MCF 10A (cell line): Measurements from ENCODE around the gene PPP1R26. TPM values are rescaled to one million over a fixed set of nuclear protein-coding genes. Genes with fewer than 3 reads are reported as not detected.

Experiments used
- BruUV-seq: library from RNA; stranded (reverse); fragments of 400-500 nt; replicated peaks from 2 replicates; lab custom pipeline; 2021; lab: Mats Ljungman, UMichigan
- CTCF ChIA-PET: fragments of 300-600 bp; sonication (Branson Sonifier 250); formaldehyde crosslinking; extraction: SDS; loops from one replicate; lab custom pipeline; 2021; ENCODE audit warnings: antibody characterized with exemption, inconsistent platforms; lab: Yijun Ruan, JAX
- POLR2A ChIA-PET: fragments of 300-600, 350-650 bp; sonication (Branson Sonifier 250); formaldehyde crosslinking; extraction: SDS; loops from one replicate; lab custom pipeline; 2020; ENCODE audit warnings: antibody characterized with exemption, inconsistent platforms; lab: Yijun Ruan, JAX
- DNase-seq: peaks from one replicate; pipeline ENCODE4 v3.0.0-alpha.2; 2018; ENCODE audit not compliant: unreplicated experiment
- H3K27ac Mint-ChIP-seq: one replicate; pipeline ENCODE4 v1.8.0; 2022; ENCODE audit warnings: mild to moderate bottlenecking, low read depth, mixed read lengths; ENCODE audit not compliant: unreplicated experiment
- H3K27me3 Mint-ChIP-seq: one replicate; pipeline ENCODE4 v1.8.0; 2022; ENCODE audit warnings: mixed read lengths; ENCODE audit not compliant: insufficient read depth, unreplicated experiment
- H3K36me3 Mint-ChIP-seq: one replicate; pipeline ENCODE4 v1.8.0; 2022; ENCODE audit warnings: mild to moderate bottlenecking, moderate library complexity, mixed read lengths; ENCODE audit not compliant: insufficient read depth, unreplicated experiment
- H3K4me1 Mint-ChIP-seq: one replicate; pipeline ENCODE4 v1.8.0; 2022; ENCODE audit warnings: mixed read lengths; ENCODE audit not compliant: insufficient read depth, unreplicated experiment
- H3K4me3 Mint-ChIP-seq: one replicate; pipeline ENCODE4 v1.8.0; 2022; ENCODE audit warnings: mild to moderate bottlenecking, moderate library complexity, mixed read lengths; ENCODE audit not compliant: unreplicated experiment
- H3K9me3 Mint-ChIP-seq: one replicate; pipeline ENCODE4 v1.8.0; 2022; ENCODE audit warnings: mixed read lengths; ENCODE audit not compliant: unreplicated experiment
- intact Hi-C: fragments of 100-400 bp; cut with micrococcal nuclease; formaldehyde crosslinking; loops from 2 replicates; pipeline ENCODE4 v1.14.1; 2022
- total RNA-seq: library from RNA; stranded (reverse); gene quantifications from 2 replicates; pipeline ENCODE4 v1.2.3, GENCODE V29; 2022
- TF ChIP-seq, protein P1 (sequence below): fragments of 200-600 bp; IDR thresholded peaks from one replicate; pipeline ENCODE4 v1.8.0; 2022; ENCODE audit warnings: antibody characterized with exemption, mild to moderate bottlenecking; ENCODE audit not compliant: unreplicated experiment

PPP1R26 gene
- total RNA-seq, 1 experiment from 2014 or later: 19.1 TPM

DNA sequence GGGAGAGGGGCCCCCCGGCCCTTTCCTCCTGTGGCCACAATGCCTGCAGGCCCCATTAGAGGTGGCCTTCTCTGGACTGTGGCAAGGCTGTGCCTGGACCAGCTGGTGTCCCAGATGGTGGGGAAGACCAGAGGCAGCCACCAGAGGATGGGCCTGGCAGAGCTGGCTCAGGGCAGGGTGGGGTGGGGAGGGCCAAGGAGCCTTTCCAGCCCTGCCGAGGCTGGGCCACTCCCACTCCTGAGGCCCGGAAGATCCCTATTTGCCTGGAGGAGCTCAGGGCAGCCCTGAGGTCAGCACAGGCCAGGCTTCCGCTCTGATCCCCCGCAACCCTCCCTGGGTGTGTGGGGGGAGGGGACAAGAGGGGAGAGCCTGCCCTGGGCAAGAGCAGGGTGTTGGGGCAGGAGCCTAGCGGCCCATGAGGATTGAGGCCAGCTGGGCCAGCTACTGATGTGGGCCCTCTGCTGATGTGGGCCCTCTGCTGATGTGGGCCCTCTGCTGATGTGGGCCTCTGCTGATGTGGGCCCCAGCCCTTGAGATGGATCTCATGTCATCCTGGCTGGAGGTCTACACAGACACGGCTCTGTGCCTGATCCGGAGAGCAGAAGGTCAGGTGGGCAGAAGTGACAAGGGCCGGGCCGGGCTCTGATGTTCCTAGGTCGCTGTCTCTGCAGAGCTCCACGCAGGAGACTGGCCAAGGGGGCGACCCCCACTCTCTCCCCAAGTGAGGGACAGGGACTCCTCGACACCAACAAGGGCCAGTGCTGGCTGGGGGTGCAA lies 26.9 kb downstream of the PPP1R26 start:
- Mint-ChIP-seq H3K36me3 (peaks cover 24% of the 10 kb centered on the region), H3K27ac (no peak overlapping the region), H3K4me3 (no peak overlapping the region), H3K4me1 (no peaks in the 10 kb centered on the region), H3K9me3 (peaks cover 9% of the 10 kb centered on the region), H3K27me3 (no peaks in the 10 kb centered on the region)
- DNase-seq: no peak
- TF ChIP-seq, protein P1, sequence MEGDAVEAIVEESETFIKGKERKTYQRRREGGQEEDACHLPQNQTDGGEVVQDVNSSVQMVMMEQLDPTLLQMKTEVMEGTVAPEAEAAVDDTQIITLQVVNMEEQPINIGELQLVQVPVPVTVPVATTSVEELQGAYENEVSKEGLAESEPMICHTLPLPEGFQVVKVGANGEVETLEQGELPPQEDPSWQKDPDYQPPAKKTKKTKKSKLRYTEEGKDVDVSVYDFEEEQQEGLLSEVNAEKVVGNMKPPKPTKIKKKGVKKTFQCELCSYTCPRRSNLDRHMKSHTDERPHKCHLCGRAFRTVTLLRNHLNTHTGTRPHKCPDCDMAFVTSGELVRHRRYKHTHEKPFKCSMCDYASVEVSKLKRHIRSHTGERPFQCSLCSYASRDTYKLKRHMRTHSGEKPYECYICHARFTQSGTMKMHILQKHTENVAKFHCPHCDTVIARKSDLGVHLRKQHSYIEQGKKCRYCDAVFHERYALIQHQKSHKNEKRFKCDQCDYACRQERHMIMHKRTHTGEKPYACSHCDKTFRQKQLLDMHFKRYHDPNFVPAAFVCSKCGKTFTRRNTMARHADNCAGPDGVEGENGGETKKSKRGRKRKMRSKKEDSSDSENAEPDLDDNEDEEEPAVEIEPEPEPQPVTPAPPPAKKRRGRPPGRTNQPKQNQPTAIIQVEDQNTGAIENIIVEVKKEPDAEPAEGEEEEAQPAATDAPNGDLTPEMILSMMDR: no peak
- CTCF ChIA-PET: interaction anchor here (0.6 kb wide), 2 partner anchors 118 to 209 kb away, joined by 3 read pairs; no protein-coding TSS in a partner anchor
- POLR2A ChIA-PET: interaction anchor here (1.5 kb wide), 1 partner anchor 26 kb away, joined by 3 read pairs; no protein-coding TSS in a partner anchor
- BruUV-seq: no TSS peak
- intact Hi-C loops: no loop called here

DNA sequence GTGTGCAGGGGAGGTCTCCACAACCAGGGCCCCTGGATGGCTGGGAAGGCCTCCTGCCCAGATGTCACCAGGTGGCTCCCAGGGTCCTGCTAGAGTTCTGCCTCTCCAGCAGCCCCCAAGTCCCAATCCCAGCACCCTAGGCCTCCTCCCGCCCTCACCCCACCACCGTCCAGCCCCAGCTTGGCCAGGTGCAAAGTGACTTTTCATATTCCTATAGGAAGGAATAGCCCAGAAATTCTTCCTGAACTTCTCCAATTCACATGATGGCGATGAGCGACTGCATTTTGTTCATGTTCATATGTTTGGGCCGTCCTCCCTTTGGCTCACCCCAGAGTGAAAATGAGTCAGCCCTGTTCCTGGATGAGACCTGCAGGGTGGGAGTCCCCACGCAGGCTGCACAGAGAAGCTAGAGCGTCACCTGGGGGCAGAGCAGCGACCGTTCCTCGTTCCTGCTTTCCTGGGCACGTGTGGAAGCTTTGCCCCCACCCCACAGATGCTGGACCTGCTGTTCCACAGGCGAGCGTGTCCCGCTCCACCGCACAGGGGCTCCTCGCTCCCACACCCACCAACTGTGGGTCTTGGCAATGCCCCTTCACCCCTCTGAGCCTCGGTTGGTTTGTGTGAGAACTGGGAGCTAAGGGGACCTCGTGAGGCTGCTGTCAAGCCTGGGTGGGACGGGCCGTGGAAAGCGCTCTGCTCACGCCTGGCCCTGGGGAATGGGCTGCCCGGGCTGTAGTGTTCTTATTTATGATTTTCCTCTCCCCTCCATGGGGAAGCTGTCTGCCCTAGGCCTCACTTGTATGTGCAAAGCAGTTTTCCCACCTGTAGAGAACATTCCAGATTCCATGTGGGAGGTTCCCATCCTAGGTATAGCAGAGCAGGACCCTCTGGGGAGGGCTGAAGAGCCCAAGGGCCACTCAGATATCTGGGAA lies 27.8 kb downstream of the PPP1R26 start:
- no peak for DNase-seq
- no peak overlapping the region for H3K27ac Mint-ChIP-seq
- H3K27me3 Mint-ChIP-seq: no peaks in the 10 kb centered on the region
- BruUV-seq: no TSS peak
- peaks cover 9% of the 10 kb centered on the region for H3K9me3 Mint-ChIP-seq
- peaks cover 22% of the 10 kb centered on the region for H3K36me3 Mint-ChIP-seq
- intact Hi-C loops: no loop called here
- H3K4me3 Mint-ChIP-seq: no peak overlapping the region
- ChIA-PET CTCF (no interaction called here), POLR2A (interaction anchor here (1.5 kb wide), 1 partner anchor 27 kb away, joined by 3 read pairs; no protein-coding TSS in a partner anchor)
- H3K4me1 Mint-ChIP-seq: peaks cover under 1% of the 10 kb centered on the region
- TF ChIP-seq, protein P1: no peak

DNA sequence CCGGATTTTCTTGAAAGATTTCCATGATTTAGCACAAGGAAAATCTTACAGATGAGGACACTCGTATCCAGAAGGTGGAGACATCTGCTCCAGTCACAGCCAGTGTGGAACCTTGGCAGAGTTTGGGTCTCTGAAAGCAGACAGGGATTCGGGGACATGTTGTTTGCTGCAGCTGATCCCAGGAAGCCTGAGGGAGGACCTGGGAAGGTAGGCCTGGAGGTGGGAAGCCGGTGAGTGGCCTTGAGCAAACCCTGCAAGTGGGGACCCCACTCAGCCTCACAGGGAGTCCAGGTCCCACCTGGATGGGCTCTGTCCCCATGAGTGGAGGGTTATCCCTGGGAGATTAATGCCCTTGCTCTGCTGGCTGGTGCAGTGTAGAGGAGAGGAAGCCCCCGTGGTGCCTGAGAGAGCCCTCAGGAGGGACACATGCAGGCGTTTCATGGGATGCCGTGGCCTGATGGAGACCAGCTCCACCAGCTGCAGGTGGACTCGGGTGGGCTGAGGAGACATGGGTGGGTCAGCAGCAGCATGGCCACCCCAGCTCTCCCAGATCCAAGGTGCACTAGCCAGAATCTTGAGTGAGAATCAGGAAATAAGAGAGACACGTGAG lies 28.7 kb downstream of the PPP1R26 start:
- Mint-ChIP-seq H3K27me3 (no peaks in the 10 kb centered on the region), H3K9me3 (peaks cover 9% of the 10 kb centered on the region), H3K36me3 (peaks cover 17% of the 10 kb centered on the region), H3K4me1 (peaks cover 7% of the 10 kb centered on the region), H3K27ac (no peak overlapping the region), H3K4me3 (no peak overlapping the region)
- TF ChIP-seq, protein P1: no peak
- DNase-seq: no peak
- intact Hi-C loops: no loop called here
- POLR2A ChIA-PET: interaction anchor here (0.7 kb wide), 1 partner anchor 28 kb away, joined by 3 read pairs; the partner anchor contains the start of gene PPP1R26
- no TSS peak for BruUV-seq
- CTCF ChIA-PET: no interaction called here
